ENCODE measurements around the gene MET.
"Not testable (repeated sequence)": the region's sequence is repeated elsewhere in the genome, so short reads cannot be mapped to it uniquely, and the experiment has no call there.

Gene MET

DNA sequence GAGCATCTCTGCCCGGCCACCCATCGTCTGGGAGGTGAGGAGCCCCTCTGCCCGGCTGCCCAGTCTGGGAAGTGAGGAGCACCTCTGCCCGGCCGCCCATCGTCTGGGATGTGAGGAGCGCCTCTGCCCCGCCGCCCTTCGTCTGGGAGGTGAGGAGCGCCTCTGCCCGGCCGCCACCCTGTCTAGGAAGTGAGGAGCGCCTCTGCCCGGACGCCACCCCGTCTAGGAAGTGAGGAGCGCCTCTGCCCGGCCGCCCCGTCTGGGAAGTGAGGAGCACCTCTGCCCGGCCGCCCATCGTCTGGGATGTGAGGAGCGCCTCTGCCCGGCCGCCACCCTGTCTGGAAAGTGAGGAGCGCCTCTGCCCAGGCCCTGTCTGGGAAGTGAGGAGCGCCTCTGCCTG is 33.4 kb upstream of the MET start:
- H3K36me3 ChIP-seq (ENCODE audit: control insufficient read depth in 5 of 5, insufficient read depth in 5 of 5, low read length in 5 of 5); H3K9me3 ChIP-seq (ENCODE audit: control insufficient read depth in 5 of 5, low read length in 5 of 5); H3K27ac ChIP-seq (ENCODE audit: low read depth, low read length); H3K4me3 ChIP-seq (ENCODE audit: low read depth in 1 of 5, low read length in 5 of 5); H3K4me1 ChIP-seq (ENCODE audit: control insufficient read depth in 5 of 5, insufficient read depth in 5 of 5, low read length in 5 of 5); H3K9ac ChIP-seq (ENCODE audit: low read length in 5 of 5); H3K27me3 ChIP-seq (ENCODE audit: control insufficient read depth in 5 of 5, insufficient read depth in 4 of 5, low read length in 5 of 5): not testable (repeated sequence)

DNA sequence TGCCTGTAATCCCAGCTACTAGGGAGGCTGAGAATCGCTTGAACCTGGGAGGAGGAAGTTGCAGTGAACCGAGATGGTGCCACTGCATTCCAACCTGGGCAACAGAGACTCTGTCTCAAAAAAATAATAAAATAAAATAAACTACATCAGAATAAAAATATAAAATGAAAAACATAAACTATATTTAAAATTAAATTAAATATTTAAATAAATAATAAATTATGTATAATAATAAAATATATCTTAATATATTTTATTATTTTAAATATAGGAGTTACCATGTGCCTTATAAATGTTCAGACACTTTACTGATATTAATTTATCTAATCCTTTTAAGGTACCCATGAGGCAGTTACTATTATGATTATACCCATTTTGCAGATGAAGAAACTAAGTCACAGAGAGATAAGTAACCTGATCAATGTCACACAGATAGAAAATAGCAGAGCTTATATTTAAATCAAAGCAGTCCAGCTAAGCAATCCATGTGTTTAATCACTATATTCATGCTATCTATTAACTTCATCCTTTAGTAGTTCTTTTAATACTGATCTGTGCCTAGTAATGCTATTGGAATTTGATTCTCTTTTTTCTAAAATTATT is 30.3 kb upstream of the MET start:
- Histone ChIP-seq H3K27ac (ENCODE audit: low read depth, low read length) (no peak overlapping the region), H3K36me3 (ENCODE audit: control insufficient read depth in 5 of 5, insufficient read depth in 5 of 5, low read length in 5 of 5) (no peaks in the 10 kb centered on the region), H3K4me1 (ENCODE audit: control insufficient read depth in 5 of 5, insufficient read depth in 5 of 5, low read length in 5 of 5) (no peaks in the 10 kb centered on the region), H3K27me3 (ENCODE audit: control insufficient read depth in 5 of 5, insufficient read depth in 4 of 5, low read length in 5 of 5) (no peaks in the 10 kb centered on the region), H3K9me3 (ENCODE audit: control insufficient read depth in 5 of 5, low read length in 5 of 5) (no peaks in the 10 kb centered on the region), H3K9ac (ENCODE audit: low read length in 5 of 5) (no peak overlapping the region), H3K4me3 (ENCODE audit: low read depth in 1 of 5, low read length in 5 of 5) (no peak overlapping the region)

GRCh38 chr7:116643148-116643547 is 28.8 kb upstream of the MET start:
- H3K27ac ChIP-seq (ENCODE audit: low read depth, low read length); H3K4me1 ChIP-seq (ENCODE audit: control insufficient read depth in 5 of 5, insufficient read depth in 5 of 5, low read length in 5 of 5); H3K4me3 ChIP-seq (ENCODE audit: low read depth in 1 of 5, low read length in 5 of 5); H3K27me3 ChIP-seq (ENCODE audit: control insufficient read depth in 5 of 5, insufficient read depth in 4 of 5, low read length in 5 of 5); H3K36me3 ChIP-seq (ENCODE audit: control insufficient read depth in 5 of 5, insufficient read depth in 5 of 5, low read length in 5 of 5); H3K9ac ChIP-seq (ENCODE audit: low read length in 5 of 5); H3K9me3 ChIP-seq (ENCODE audit: control insufficient read depth in 5 of 5, low read length in 5 of 5): not testable (repeated sequence)

DNA sequence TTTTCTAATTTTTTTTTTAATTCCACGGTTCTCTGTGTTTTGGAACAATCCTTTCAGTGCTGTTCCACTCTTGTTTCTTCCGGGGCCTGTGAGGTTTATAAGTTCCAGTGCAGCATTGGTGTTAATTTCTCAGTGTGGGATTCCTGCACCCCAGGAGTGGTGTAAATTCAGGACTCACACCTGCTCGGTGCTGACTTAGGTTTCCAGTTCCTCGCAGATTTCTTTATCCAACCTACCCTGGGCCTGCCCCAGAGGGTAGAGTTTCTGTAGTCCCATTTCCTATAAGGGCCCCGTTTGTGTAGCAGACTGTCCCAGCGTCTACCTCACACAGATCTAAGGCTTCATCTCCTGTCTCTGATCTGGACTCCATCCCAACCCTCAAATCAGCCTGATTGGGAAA is 27.4 kb upstream of the MET start:
- no peaks in the 10 kb centered on the region for H3K27me3 ChIP-seq (ENCODE audit: control insufficient read depth in 5 of 5, insufficient read depth in 4 of 5, low read length in 5 of 5)
- H3K4me1 ChIP-seq (ENCODE audit: control insufficient read depth in 5 of 5, insufficient read depth in 5 of 5, low read length in 5 of 5): no peaks in the 10 kb centered on the region
- H3K9me3 ChIP-seq (ENCODE audit: control insufficient read depth in 5 of 5, low read length in 5 of 5): no peaks in the 10 kb centered on the region
- no peak overlapping the region for H3K4me3 ChIP-seq (ENCODE audit: low read depth in 1 of 5, low read length in 5 of 5)
- no peak overlapping the region for H3K27ac ChIP-seq (ENCODE audit: low read depth, low read length)
- no peak overlapping the region for H3K9ac ChIP-seq (ENCODE audit: low read length in 5 of 5)
- no peaks in the 10 kb centered on the region for H3K36me3 ChIP-seq (ENCODE audit: control insufficient read depth in 5 of 5, insufficient read depth in 5 of 5, low read length in 5 of 5)

GRCh38 chr7:116647290-116647689 is 24.7 kb upstream of the MET start:
- Histone ChIP-seq H3K9ac (ENCODE audit: low read length in 5 of 5) (no peak overlapping the region), H3K27ac (ENCODE audit: low read depth, low read length) (no peak overlapping the region), H3K4me1 (ENCODE audit: control insufficient read depth in 5 of 5, insufficient read depth in 5 of 5, low read length in 5 of 5) (no peaks in the 10 kb centered on the region), H3K27me3 (ENCODE audit: control insufficient read depth in 5 of 5, insufficient read depth in 4 of 5, low read length in 5 of 5) (no peaks in the 10 kb centered on the region), H3K9me3 (ENCODE audit: control insufficient read depth in 5 of 5, low read length in 5 of 5) (no peaks in the 10 kb centered on the region), H3K4me3 (ENCODE audit: low read depth in 1 of 5, low read length in 5 of 5) (no peak overlapping the region), H3K36me3 (ENCODE audit: control insufficient read depth in 5 of 5, insufficient read depth in 5 of 5, low read length in 5 of 5) (no peaks in the 10 kb centered on the region)

GRCh38 chr7:116647861-116648260 is 24.1 kb upstream of the MET start:
- no peak overlapping the region for H3K9ac ChIP-seq (ENCODE audit: low read length in 5 of 5)
- H3K27ac ChIP-seq (ENCODE audit: low read depth, low read length): no peak overlapping the region
- no peak overlapping the region for H3K4me3 ChIP-seq (ENCODE audit: low read depth in 1 of 5, low read length in 5 of 5)
- no peaks in the 10 kb centered on the region for H3K36me3 ChIP-seq (ENCODE audit: control insufficient read depth in 5 of 5, insufficient read depth in 5 of 5, low read length in 5 of 5)
- H3K4me1 ChIP-seq (ENCODE audit: control insufficient read depth in 5 of 5, insufficient read depth in 5 of 5, low read length in 5 of 5): no peaks in the 10 kb centered on the region
- H3K27me3 ChIP-seq (ENCODE audit: control insufficient read depth in 5 of 5, insufficient read depth in 4 of 5, low read length in 5 of 5): no peaks in the 10 kb centered on the region
- H3K9me3 ChIP-seq (ENCODE audit: control insufficient read depth in 5 of 5, low read length in 5 of 5): no peaks in the 10 kb centered on the region

GRCh38 chr7:116650436-116650835 is 21.6 kb upstream of the MET start:
- no peaks in the 10 kb centered on the region for H3K9me3 ChIP-seq (ENCODE audit: control insufficient read depth in 5 of 5, low read length in 5 of 5)
- no peak overlapping the region for H3K9ac ChIP-seq (ENCODE audit: low read length in 5 of 5)
- no peak overlapping the region for H3K4me3 ChIP-seq (ENCODE audit: low read depth in 1 of 5, low read length in 5 of 5)
- H3K27me3 ChIP-seq (ENCODE audit: control insufficient read depth in 5 of 5, insufficient read depth in 4 of 5, low read length in 5 of 5): no peaks in the 10 kb centered on the region
- no peaks in the 10 kb centered on the region for H3K4me1 ChIP-seq (ENCODE audit: control insufficient read depth in 5 of 5, insufficient read depth in 5 of 5, low read length in 5 of 5)
- no peaks in the 10 kb centered on the region for H3K36me3 ChIP-seq (ENCODE audit: control insufficient read depth in 5 of 5, insufficient read depth in 5 of 5, low read length in 5 of 5)
- no peak overlapping the region for H3K27ac ChIP-seq (ENCODE audit: low read depth, low read length)

DNA sequence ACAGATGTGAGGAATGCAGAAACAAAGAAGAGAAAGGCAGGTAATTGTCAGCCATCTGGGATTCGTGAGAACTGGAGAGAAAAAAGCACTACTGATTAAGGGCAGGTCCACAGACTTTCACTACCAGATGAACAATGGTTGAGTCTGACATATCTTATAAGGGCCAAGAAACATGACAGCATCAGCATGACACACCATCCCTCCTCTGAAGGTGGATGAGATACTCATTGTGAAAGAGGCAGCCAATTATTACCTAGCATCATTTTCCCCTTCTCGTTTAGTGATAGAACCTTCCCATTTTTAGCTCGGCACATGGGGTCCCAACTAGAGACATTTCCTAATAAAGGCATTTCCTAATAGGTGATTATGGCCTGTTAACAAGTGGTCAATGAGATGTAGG is 19.2 kb upstream of the MET start:
- no peaks in the 10 kb centered on the region for H3K36me3 ChIP-seq (ENCODE audit: control insufficient read depth in 5 of 5, insufficient read depth in 5 of 5, low read length in 5 of 5)
- H3K4me1 ChIP-seq (ENCODE audit: control insufficient read depth in 5 of 5, insufficient read depth in 5 of 5, low read length in 5 of 5): no peaks in the 10 kb centered on the region
- H3K4me3 ChIP-seq (ENCODE audit: low read depth in 1 of 5, low read length in 5 of 5): no peak overlapping the region
- no peak overlapping the region for H3K9ac ChIP-seq (ENCODE audit: low read length in 5 of 5)
- no peak overlapping the region for H3K27ac ChIP-seq (ENCODE audit: low read depth, low read length)
- H3K9me3 ChIP-seq (ENCODE audit: control insufficient read depth in 5 of 5, low read length in 5 of 5): no peaks in the 10 kb centered on the region
- no peaks in the 10 kb centered on the region for H3K27me3 ChIP-seq (ENCODE audit: control insufficient read depth in 5 of 5, insufficient read depth in 4 of 5, low read length in 5 of 5)

- H3K36me3 ChIP-seq (ENCODE audit: control insufficient read depth in 5 of 5, insufficient read depth in 5 of 5, low read length in 5 of 5): no peaks in the 10 kb centered on the region
- H3K9me3 ChIP-seq (ENCODE audit: control insufficient read depth in 5 of 5, low read length in 5 of 5): no peaks in the 10 kb centered on the region
- no peak overlapping the region for H3K27ac ChIP-seq (ENCODE audit: low read depth, low read length)
- no peaks in the 10 kb centered on the region for H3K4me1 ChIP-seq (ENCODE audit: control insufficient read depth in 5 of 5, insufficient read depth in 5 of 5, low read length in 5 of 5)
- no peak overlapping the region for H3K4me3 ChIP-seq (ENCODE audit: low read depth in 1 of 5, low read length in 5 of 5)
- H3K27me3 ChIP-seq (ENCODE audit: control insufficient read depth in 5 of 5, insufficient read depth in 4 of 5, low read length in 5 of 5): no peaks in the 10 kb centered on the region
- H3K9ac ChIP-seq (ENCODE audit: low read length in 5 of 5): no peak overlapping the region
Measured at GRCh38 chr7:116653204-116653603, 18.8 kb upstream of the MET start.

GRCh38 chr7:116653646-116654045 is 18.4 kb upstream of the MET start:
- Histone ChIP-seq H3K4me3 (ENCODE audit: low read depth in 1 of 5, low read length in 5 of 5) (no peak overlapping the region), H3K27me3 (ENCODE audit: control insufficient read depth in 5 of 5, insufficient read depth in 4 of 5, low read length in 5 of 5) (no peaks in the 10 kb centered on the region), H3K36me3 (ENCODE audit: control insufficient read depth in 5 of 5, insufficient read depth in 5 of 5, low read length in 5 of 5) (no peaks in the 10 kb centered on the region), H3K9me3 (ENCODE audit: control insufficient read depth in 5 of 5, low read length in 5 of 5) (no peaks in the 10 kb centered on the region), H3K27ac (ENCODE audit: low read depth, low read length) (no peak overlapping the region), H3K4me1 (ENCODE audit: control insufficient read depth in 5 of 5, insufficient read depth in 5 of 5, low read length in 5 of 5) (no peaks in the 10 kb centered on the region), H3K9ac (ENCODE audit: low read length in 5 of 5) (no peak overlapping the region)

DNA sequence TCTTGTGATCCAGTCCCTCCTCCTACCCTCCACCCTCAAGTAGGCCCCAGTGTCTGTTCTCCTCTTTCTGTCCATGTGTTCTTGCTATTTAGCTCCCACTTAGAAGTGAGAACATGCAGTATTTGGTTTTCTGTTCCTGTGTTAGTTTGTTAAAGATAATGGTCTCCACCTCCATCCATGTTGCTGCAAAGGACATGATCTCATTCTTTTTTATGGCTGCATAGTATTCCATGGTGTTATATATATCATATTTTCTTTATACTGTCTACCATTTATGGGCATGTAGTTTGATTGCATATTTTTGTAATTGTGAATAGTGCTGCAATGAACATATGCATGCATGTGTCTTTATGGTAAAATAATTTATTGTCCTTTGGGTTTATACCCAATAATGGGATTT is 12.7 kb upstream of the MET start:
- H3K9me3 ChIP-seq (ENCODE audit: control insufficient read depth in 5 of 5, low read length in 5 of 5); H3K4me1 ChIP-seq (ENCODE audit: control insufficient read depth in 5 of 5, insufficient read depth in 5 of 5, low read length in 5 of 5); H3K27ac ChIP-seq (ENCODE audit: low read depth, low read length); H3K27me3 ChIP-seq (ENCODE audit: control insufficient read depth in 5 of 5, insufficient read depth in 4 of 5, low read length in 5 of 5); H3K36me3 ChIP-seq (ENCODE audit: control insufficient read depth in 5 of 5, insufficient read depth in 5 of 5, low read length in 5 of 5); H3K4me3 ChIP-seq (ENCODE audit: low read depth in 1 of 5, low read length in 5 of 5); H3K9ac ChIP-seq (ENCODE audit: low read length in 5 of 5): not testable (repeated sequence)
